ENCODE measurements around the gene COL15A1.
"Not testable (repeated sequence)": the region's sequence is repeated elsewhere in the genome, so short reads cannot be mapped to it uniquely, and the experiment has no call there.

The COL15A1 gene

GRCh38 chr9:98943682-98944056 lies at the start of gene COL15A1:
Gene COL15A1, plus strand, starts transcription at chr9:98943907. Its CDS starts 155 bp downstream, at chr9:98944062.
- no peak for DNase-seq

GRCh38 chr9:98894171-98894570 lies 49.5 kb upstream of the COL15A1 start:
- no peak for DNase-seq

GRCh38 chr9:98894761-98895160 lies 48.9 kb upstream of the COL15A1 start:
- peak; percentile 4 for DNase-seq

GRCh38 chr9:98896632-98897031 lies 47.1 kb upstream of the COL15A1 start:
- no peak for DNase-seq

GRCh38 chr9:98897745-98898144 lies 46.0 kb upstream of the COL15A1 start:
- DNase-seq = no peak

GRCh38 chr9:98899408-98900056 lies 44.2 kb upstream of the COL15A1 start:
- peak; percentile 37 for DNase-seq

- no peak for DNase-seq
Measured at GRCh38 chr9:98900244-98900643, 43.5 kb upstream of the COL15A1 start.

- DNase-seq = no peak
Measured at GRCh38 chr9:98900725-98901124, 43.0 kb upstream of the COL15A1 start.

- not testable (repeated sequence) for DNase-seq
Measured at GRCh38 chr9:98901843-98902242, 41.9 kb upstream of the COL15A1 start.

GRCh38 chr9:98902516-98902915 lies 41.2 kb upstream of the COL15A1 start:
- DNase-seq = no peak

GRCh38 chr9:98902925-98903324 lies 40.8 kb upstream of the COL15A1 start:
- no peak for DNase-seq

- no peak for DNase-seq
Measured at GRCh38 chr9:98903961-98904411, 39.7 kb upstream of the COL15A1 start.

- no peak for DNase-seq
Measured at GRCh38 chr9:98905015-98905414, 38.7 kb upstream of the COL15A1 start.

GRCh38 chr9:98906273-98907040 lies 37.2 kb upstream of the COL15A1 start:
- no peak for DNase-seq

GRCh38 chr9:98907055-98907454 lies 36.7 kb upstream of the COL15A1 start:
- DNase-seq = no peak

GRCh38 chr9:98908897-98909634 lies 34.6 kb upstream of the COL15A1 start:
- no peak for DNase-seq

- DNase-seq = no peak
Measured at GRCh38 chr9:98909935-98910334, 33.8 kb upstream of the COL15A1 start.

- DNase-seq = no peak
Measured at GRCh38 chr9:98911042-98911441, 32.7 kb upstream of the COL15A1 start.

GRCh38 chr9:98911738-98912137 lies 32.0 kb upstream of the COL15A1 start:
- DNase-seq = not testable (repeated sequence)

- DNase-seq = no peak
Measured at GRCh38 chr9:98912450-98912849, 31.3 kb upstream of the COL15A1 start.

- DNase-seq = no peak
Measured at GRCh38 chr9:98913044-98913443, 30.7 kb upstream of the COL15A1 start.

GRCh38 chr9:98913705-98914104 lies 30.0 kb upstream of the COL15A1 start:
- DNase-seq = no peak

- DNase-seq = no peak
Measured at GRCh38 chr9:98915599-98915998, 28.1 kb upstream of the COL15A1 start.

GRCh38 chr9:98916660-98917059 lies 27.0 kb upstream of the COL15A1 start:
- DNase-seq = no peak

Data from activated CD8-positive, alpha-beta memory T cell treated with anti-CD3 and anti-CD28 coated beads for 24 hours (primary cell).